Right lobe of liver (tissue), 6 donors: Measurements from ENCODE around the gene CEP72. TPM values are rescaled to one million over a fixed set of nuclear protein-coding genes. Genes with fewer than 3 reads are reported as not detected.
A peak's percentile ranks its signal among the peaks of the same experiment; 100 is the strongest.

Experiments
- ATAC-seq, 4 donors: fragments of 200-7000 bp; cut with Tn5 transposase; one replicate each; pipeline ENCODE4 v1.9.1; 2020; ENCODE audit warnings: mild to moderate bottlenecking in 4 of 4, moderate library complexity in 4 of 4
- DNase-seq, 3 donors: peaks; one replicate each; pipeline ENCODE4 v3.0.0-alpha.2; 2020
- H3K27ac ChIP-seq, 3 donors: fragments of 200-600 bp; one replicate each; pipeline ENCODE4 v1.8.0; 2022
- H3K27me3 ChIP-seq, 2 donors: fragments of 200-600 bp; one replicate each; pipeline ENCODE4 v1.8.0; 2022
- H3K36me3 ChIP-seq, 4 donors: fragments of 200-600 bp; sonication (generic) in 1 of 4; one replicate each; pipeline versions ENCODE4 v1.5.1 to v1.8.0; 2017 to 2022; ENCODE audit warnings: control low read depth in 1 of 4
- H3K4me1 ChIP-seq, 4 donors: fragments of 200-600 bp; sonication (generic) in 1 of 4; one replicate each; pipeline versions ENCODE4 v1.5.1 to v1.8.0; 2017 to 2022; ENCODE audit warnings: control low read depth in 1 of 4
- H3K4me3 ChIP-seq, 3 donors: fragments of 200-600 bp; one replicate each; pipeline ENCODE4 v1.8.0; 2022
- H3K9me3 ChIP-seq, 4 donors: fragments of 200-600 bp; sonication (generic) in 1 of 4; one replicate each; pipeline versions ENCODE4 v1.5.1 to v1.8.0; 2017 to 2022; ENCODE audit warnings: control low read depth in 1 of 4
- CTCF ChIP-seq, 4 donors: fragments of 200-600 bp in 3 of 4; fragments of 450-650 bp in 1 of 4; IDR thresholded peaks; one replicate each; pipeline versions ENCODE4 v1.5.1 to v1.8.0; 2016 to 2022; ENCODE audit warnings: antibody characterized with exemption in 4 of 4, mild to moderate bottlenecking in 2 of 4
- POLR2A ChIP-seq: fragments of 450-650 bp; IDR thresholded peaks from one replicate; pipeline ENCODE4 v1.6.1; 2017; ENCODE audit warnings: antibody characterized with exemption, mild to moderate bottlenecking
- WGBS: methylation state at CpG from one replicate; pipeline ENCODE4 v1.1.6; 2018; ENCODE audit warnings: low coverage, low lambda C conversion rate; ENCODE audit not compliant: insufficient coverage; ENCODE audit errors: missing lambda C conversion rate; 5-methylcytosine and 5-hydroxymethylcytosine counted together
- intact Hi-C, 2 donors: fragments of 100-400 bp; cut with DNase I; formaldehyde crosslinking; loops; one replicate each; pipeline versions ENCODE4 v1.11.2 to v1.14.1; 2022
- total RNA-seq, 6 experiments: library from RNA; depleted of rRNA in 2 of 6; stranded (reverse); fragments of >200 nt in 2 of 6; fragmentation: NEBNext Ultra II Directional in 3 of 6; extraction: Animal tissue kit (Norgen Biotek cat#: 25700) in 3 of 6; gene quantifications; one replicate each; pipeline versions ENCODE4 v1.1.0 to v1.2.4, GENCODE V29; 2016 to 2023
- donor health status: DM: no; HTN: yes; CAD: no.
- donor health status: DM: no; HTN: no; CAD: no.
- donor health status: DM: no; HTN: no; CAD: no.
- donor health status: DM: no; HTN: yes; CAD: no.
- donor health status: DM: no; HTN: yes; CAD: no.

The CEP72 gene
- total RNA-seq, 6 experiments from 2014 or later = 3.4 to 6.0 (median 4.2) TPM

- no peaks in the 10 kb centered on the region for H3K9me3 ChIP-seq
- H3K4me1 ChIP-seq = no peaks in the 10 kb centered on the region
- peak in 1 of 3 donors; percentile 37 for DNase-seq
- no peaks in the 10 kb centered on the region for H3K27me3 ChIP-seq
- no CpG with 5 or more reads among the region's 20 CpGs for WGBS
- H3K4me3 ChIP-seq = no peak overlapping the region
- ATAC-seq = no peak
- H3K36me3 ChIP-seq = peaks cover 0 to 10% (median 4%) of the 10 kb centered on the region in 4 donors
- intact Hi-C loops = no loop called here
- no peak for TF ChIP-seq POLR2A
- TF ChIP-seq CTCF (IDR thresholded peaks at IDR 0.05) = no peak
- H3K27ac ChIP-seq = no peak overlapping the region
Observed at GRCh38 chr5:639584-640213, 27.6 kb downstream of the CEP72 start.

- peaks cover 0 to 2% (median 1%) of the 10 kb centered on the region in 4 donors for H3K36me3 ChIP-seq
- ATAC-seq (no peak), DNase-seq (peak in 2 of 3 donors; percentile 16 to 37)
Observed at GRCh38 chr5:640461-641330, 28.6 kb downstream of the CEP72 start.

GRCh38 chr5:641331-641765 lies 29.2 kb downstream of the CEP72 start:
- Histone ChIP-seq H3K4me3 (no peak overlapping the region), H3K27me3 (no peaks in the 10 kb centered on the region), H3K36me3 (peaks cover 0 to 2% (median under 1%) of the 10 kb centered on the region in 4 donors), H3K27ac (no peak overlapping the region), H3K9me3 (no peaks in the 10 kb centered on the region), H3K4me1 (no peaks in the 10 kb centered on the region)
- no peak for DNase-seq
- intact Hi-C loops = no loop called here
- 85% methylated on average over 4 of the region's 14 CpGs for WGBS
- ATAC-seq = no peak
- TF ChIP-seq POLR2A (no peak), CTCF (IDR thresholded peaks at IDR 0.05) (no peak)

More at GRCh38 chr5:640461-641330, 28.6 kb downstream of the CEP72 start:
- TF ChIP-seq POLR2A = no peak
- TF ChIP-seq CTCF (IDR thresholded peaks at IDR 0.05) = no peak
- Histone ChIP-seq H3K27me3 (no peaks in the 10 kb centered on the region), H3K27ac (no peak overlapping the region), H3K9me3 (no peaks in the 10 kb centered on the region), H3K4me1 (no peaks in the 10 kb centered on the region), H3K4me3 (no peak overlapping the region)
- intact Hi-C loops = no loop called here
- WGBS = 80% methylated on average over 5 of the region's 35 CpGs

- ATAC-seq (no peak), DNase-seq (peak in 2 of 3 donors; percentile 16 to 38)
- H3K4me3 ChIP-seq = no peak overlapping the region
- no peak for TF ChIP-seq CTCF (IDR thresholded peaks at IDR 0.05)
- TF ChIP-seq POLR2A = no peak
- H3K27me3 ChIP-seq = no peaks in the 10 kb centered on the region
- intact Hi-C loops = no loop called here
- no CpG with 5 or more reads among the region's 14 CpGs for WGBS
- H3K36me3 ChIP-seq = peaks cover 0 to 2% (median under 1%) of the 10 kb centered on the region in 4 donors
- no peaks in the 10 kb centered on the region for H3K9me3 ChIP-seq
- no peak overlapping the region for H3K27ac ChIP-seq
- H3K4me1 ChIP-seq = no peaks in the 10 kb centered on the region
Observed at GRCh38 chr5:642481-642880, 30.3 kb downstream of the CEP72 start.
